H9 (cell line): ENCODE measurements around the gene LRRC38. TPM values are rescaled to one million over a fixed set of nuclear protein-coding genes. Genes with fewer than 3 reads are reported as not detected.

Source experiments
- DNase-seq: peaks from one replicate; pipeline ENCODE4 v3.0.0-alpha.2; 2017
- H2AFZ ChIP-seq: one replicate; pipeline ENCODE4 v1.6.1; 2013; ENCODE audit warnings: mild to moderate bottlenecking, low read length, control low read depth, moderate library complexity
- H2AK5ac ChIP-seq: 2 replicates; pipeline ENCODE4 v1.6.1; 2013; ENCODE audit warnings: low read length, control low read depth, mixed read lengths; ENCODE audit not compliant: insufficient read length
- H2BK120ac ChIP-seq: one replicate; pipeline ENCODE4 v1.6.1; 2013; ENCODE audit warnings: low read depth, mild to moderate bottlenecking, low read length, control low read depth, inconsistent platforms; ENCODE audit not compliant: poor library complexity, severe bottlenecking
- H2BK12ac ChIP-seq: 2 replicates; pipeline ENCODE4 v1.6.1; 2013; ENCODE audit warnings: low read length, control low read depth, mixed read lengths, low read depth; ENCODE audit not compliant: insufficient read length
- H2BK15ac ChIP-seq: 2 replicates; pipeline ENCODE4 v1.6.1; 2013; ENCODE audit warnings: low read depth, low read length, control low read depth
- H2BK20ac ChIP-seq: one replicate; pipeline ENCODE4 v1.6.1; 2013; ENCODE audit warnings: low read depth, mild to moderate bottlenecking, low read length, control low read depth, inconsistent platforms; ENCODE audit not compliant: poor library complexity, severe bottlenecking
- H2BK5ac ChIP-seq: 2 replicates; pipeline ENCODE4 v1.6.1; 2013; ENCODE audit warnings: low read length, control low read depth, mixed read lengths; ENCODE audit not compliant: insufficient read length
- H3K14ac ChIP-seq: 2 replicates; pipeline ENCODE4 v1.6.1; 2013; ENCODE audit warnings: low read length, control low read depth; ENCODE audit not compliant: insufficient read depth
- H3K18ac ChIP-seq: 2 replicates; pipeline ENCODE4 v1.6.1; 2013; ENCODE audit warnings: low read depth, mild to moderate bottlenecking, mixed read lengths, low read length, control low read depth; ENCODE audit not compliant: insufficient read length
- H3K23ac ChIP-seq: 2 replicates; pipeline ENCODE4 v1.6.1; 2013; ENCODE audit warnings: low read length, control low read depth, mixed read lengths, low read depth; ENCODE audit not compliant: insufficient read length
- H3K23me2 ChIP-seq: 2 replicates; pipeline ENCODE4 v1.6.1; 2013; ENCODE audit warnings: low read depth, mild to moderate bottlenecking, mixed read lengths, low read length, control low read depth; ENCODE audit not compliant: insufficient read length, poor library complexity, severe bottlenecking
- H3K27ac ChIP-seq: 2 replicates; pipeline ENCODE4 v1.5.1; 2013; ENCODE audit warnings: low read length, control low read depth, mixed read lengths, low read depth; ENCODE audit not compliant: insufficient read length
- H3K27me3 ChIP-seq: 2 replicates; pipeline ENCODE4 v1.6.1; 2013; ENCODE audit warnings: low read length, control low read depth, inconsistent platforms; ENCODE audit not compliant: insufficient read depth
- H3K4ac ChIP-seq: 2 replicates; pipeline ENCODE4 v1.6.1; 2013; ENCODE audit warnings: low read depth, mild to moderate bottlenecking, control low read depth, inconsistent platforms, low read length, moderate library complexity
- H3K4me1 ChIP-seq: 2 replicates; pipeline ENCODE4 v1.6.1; 2013; ENCODE audit warnings: low read length, control low read depth, inconsistent platforms; ENCODE audit not compliant: insufficient read depth
- H3K4me2 ChIP-seq: 2 replicates; pipeline ENCODE4 v1.6.1; 2013; ENCODE audit warnings: low read length, control low read depth, mixed read lengths; ENCODE audit not compliant: insufficient read length, insufficient read depth
- H3K56ac ChIP-seq: 2 replicates; pipeline ENCODE4 v1.6.1; 2013; ENCODE audit warnings: low read depth, mild to moderate bottlenecking, mixed read lengths, low read length, control low read depth; ENCODE audit not compliant: insufficient read length
- H3K79me1 ChIP-seq: 2 replicates; pipeline ENCODE4 v1.6.1; 2013; ENCODE audit warnings: low read depth, mild to moderate bottlenecking, moderate library complexity, low read length, control low read depth, inconsistent platforms; ENCODE audit not compliant: insufficient read depth, poor library complexity, severe bottlenecking
- H3K79me2 ChIP-seq: 2 replicates; pipeline ENCODE4 v1.6.1; 2013; ENCODE audit warnings: low read length, control low read depth, inconsistent platforms; ENCODE audit not compliant: insufficient read depth
- H3K9ac ChIP-seq: 2 replicates; pipeline ENCODE4 v1.6.1; 2013; ENCODE audit warnings: low read length, control low read depth, mixed read lengths; ENCODE audit not compliant: insufficient read length; ENCODE audit errors: extremely low read depth
- H3K9me3 ChIP-seq: one replicate; pipeline ENCODE4 v1.6.1; 2013; ENCODE audit warnings: low read depth, low read length, inconsistent platforms; ENCODE audit not compliant: control insufficient read depth
- H3T11ph ChIP-seq: one replicate; pipeline ENCODE4 v1.6.1; 2013; ENCODE audit warnings: mild to moderate bottlenecking, low read length, control low read depth, inconsistent platforms
- H4K20me1 ChIP-seq: one replicate; pipeline ENCODE4 v1.6.1; 2013; ENCODE audit not compliant: control insufficient read depth, insufficient read length, insufficient read depth
- H4K5ac ChIP-seq: 2 replicates; pipeline ENCODE4 v1.6.1; 2013; ENCODE audit warnings: low read depth, mild to moderate bottlenecking, mixed read lengths, low read length, control low read depth; ENCODE audit not compliant: insufficient read length
- H4K8ac ChIP-seq: replicated peaks from 2 replicates; pipeline ENCODE4 v1.6.1; 2013; ENCODE audit warnings: low read length, control low read depth, mixed read lengths, low read depth; ENCODE audit not compliant: insufficient read length
- H4K91ac ChIP-seq: 2 replicates; pipeline ENCODE4 v1.6.1; 2013; ENCODE audit warnings: low read depth, mild to moderate bottlenecking, moderate library complexity, mixed read lengths, low read length, control low read depth; ENCODE audit not compliant: insufficient read length
- H3K27ac Mint-ChIP-seq, 3 experiments: 2 replicates in 2 of 3; 3 replicates in 1 of 3; pipeline ENCODE4 v1.8.0; 2020 to 2021; ENCODE audit warnings: mixed read lengths in 3 of 3, mild to moderate bottlenecking in 1 of 3, moderate library complexity in 1 of 3
- H3K27me3 Mint-ChIP-seq: 2 replicates; pipeline ENCODE4 v1.8.0; 2021; ENCODE audit warnings: low read depth, mild to moderate bottlenecking, moderate library complexity, mixed read lengths
- H3K36me3 Mint-ChIP-seq, 3 experiments: 2 replicates in 2 of 3; 3 replicates in 1 of 3; pipeline ENCODE4 v1.8.0; 2020 to 2021; ENCODE audit warnings: low read depth in 3 of 3, mixed read lengths in 3 of 3; ENCODE audit not compliant: insufficient read depth in 1 of 3
- H3K4me1 Mint-ChIP-seq, 2 experiments: 2 replicates each; pipeline ENCODE4 v1.8.0; 2020; ENCODE audit warnings: mixed read lengths in 2 of 2
- H3K4me3 Mint-ChIP-seq, 2 experiments: 2 replicates in 1 of 2; 3 replicates in 1 of 2; pipeline ENCODE4 v1.8.0; 2020 to 2021; ENCODE audit warnings: mild to moderate bottlenecking in 2 of 2, mixed read lengths in 2 of 2, moderate library complexity in 1 of 2
- H3K9me3 Mint-ChIP-seq, 2 experiments: 2 replicates in 1 of 2; 3 replicates in 1 of 2; pipeline ENCODE4 v1.8.0; 2020; ENCODE audit warnings: mild to moderate bottlenecking in 2 of 2, mixed read lengths in 2 of 2, moderate library complexity in 1 of 2
- WGBS: extraction: QIAGEN DNeasy Blood & Tissue Kit; methylation state at CpG from one replicate; pipeline ENCODE4 v1.1.7; 2013; ENCODE audit warnings: missing lambda C conversion rate, low lambda C conversion rate, mixed read lengths; ENCODE audit not compliant: insufficient read length; ENCODE audit errors: extremely low coverage; 5-methylcytosine and 5-hydroxymethylcytosine counted together
- total RNA-seq: library from RNA; stranded (reverse); gene quantifications from 2 replicates; pipeline ENCODE4 v1.2.1, GENCODE V29; 2021
- TF ChIP-seq, protein P1 (sequence below): fragments of 200-600 bp; sonication (generic); conservative IDR thresholded peaks from 3 replicates; pipeline ENCODE4 v1.8.0; 2021; ENCODE audit warnings: antibody characterized with exemption, mild to moderate bottlenecking

The LRRC38 gene
- total RNA-seq, 1 experiment from 2014 or later: 0.72 TPM

DNA sequence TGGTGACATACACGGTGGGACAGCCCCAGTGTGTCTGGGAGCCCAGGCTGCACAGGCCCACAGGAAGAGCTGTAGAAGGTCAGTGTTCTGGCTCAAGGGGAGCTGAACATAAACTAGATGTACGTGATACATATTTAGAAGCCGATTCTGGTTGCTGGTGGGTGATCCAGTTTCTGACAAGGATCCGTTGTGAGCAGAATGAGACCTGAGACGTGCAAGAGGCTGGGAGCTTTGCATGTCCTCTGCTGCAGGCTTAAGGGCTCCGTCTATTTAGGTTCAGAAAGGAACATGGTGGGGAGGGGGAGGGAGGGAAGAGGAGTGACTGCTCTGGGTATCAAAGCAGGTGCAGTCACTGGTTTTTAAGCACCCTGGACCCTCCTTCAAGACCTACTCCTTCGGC, 18.6 kb downstream of the LRRC38 start:
- H2BK5ac ChIP-seq: no peak overlapping the region
- TF ChIP-seq, protein P1, sequence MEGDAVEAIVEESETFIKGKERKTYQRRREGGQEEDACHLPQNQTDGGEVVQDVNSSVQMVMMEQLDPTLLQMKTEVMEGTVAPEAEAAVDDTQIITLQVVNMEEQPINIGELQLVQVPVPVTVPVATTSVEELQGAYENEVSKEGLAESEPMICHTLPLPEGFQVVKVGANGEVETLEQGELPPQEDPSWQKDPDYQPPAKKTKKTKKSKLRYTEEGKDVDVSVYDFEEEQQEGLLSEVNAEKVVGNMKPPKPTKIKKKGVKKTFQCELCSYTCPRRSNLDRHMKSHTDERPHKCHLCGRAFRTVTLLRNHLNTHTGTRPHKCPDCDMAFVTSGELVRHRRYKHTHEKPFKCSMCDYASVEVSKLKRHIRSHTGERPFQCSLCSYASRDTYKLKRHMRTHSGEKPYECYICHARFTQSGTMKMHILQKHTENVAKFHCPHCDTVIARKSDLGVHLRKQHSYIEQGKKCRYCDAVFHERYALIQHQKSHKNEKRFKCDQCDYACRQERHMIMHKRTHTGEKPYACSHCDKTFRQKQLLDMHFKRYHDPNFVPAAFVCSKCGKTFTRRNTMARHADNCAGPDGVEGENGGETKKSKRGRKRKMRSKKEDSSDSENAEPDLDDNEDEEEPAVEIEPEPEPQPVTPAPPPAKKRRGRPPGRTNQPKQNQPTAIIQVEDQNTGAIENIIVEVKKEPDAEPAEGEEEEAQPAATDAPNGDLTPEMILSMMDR: no peak
- H4K5ac ChIP-seq: no peak overlapping the region
- H3K4me2 ChIP-seq: no peak overlapping the region
- Mint-ChIP-seq H3K4me3 (no peak overlapping the region), H3K27ac (no peak overlapping the region), H3K4me1 (peaks cover 13 to 14% of the 10 kb centered on the region in 2 experiments), H3K9me3 (no peaks in the 10 kb centered on the region; a peak in 1 of 5 replicates), H3K27me3 (peaks cover 8% of the 10 kb centered on the region; the same call in 1 of the 2 replicates), H3K36me3 (no peaks in the 10 kb centered on the region)
- no peak overlapping the region for H3K56ac ChIP-seq
- H3K4me1 ChIP-seq: peaks cover 3% of the 10 kb centered on the region; the same call in 1 of the 2 replicates
- no CpG with 5 or more reads among the region's 7 CpGs for WGBS
- no peak overlapping the region for H2BK20ac ChIP-seq
- H3K18ac ChIP-seq: no peak overlapping the region
- no peak overlapping the region for H2BK12ac ChIP-seq
- H4K8ac ChIP-seq: no peak overlapping the region
- no peak overlapping the region for H3K4ac ChIP-seq
- no peak overlapping the region for H3K9ac ChIP-seq
- H3K27ac ChIP-seq: no peak overlapping the region
- no peak for DNase-seq
- no peak overlapping the region for H2AFZ ChIP-seq
- H3K23ac ChIP-seq: no peak overlapping the region
- H2BK120ac ChIP-seq: no peak overlapping the region
- H3K79me2 ChIP-seq: no peaks in the 10 kb centered on the region
- H4K91ac ChIP-seq: no peak overlapping the region
- no peak overlapping the region for H3T11ph ChIP-seq
- no peaks in the 10 kb centered on the region for H3K9me3 ChIP-seq
- no peaks in the 10 kb centered on the region for H3K27me3 ChIP-seq
- H3K14ac ChIP-seq: no peak overlapping the region
- H2AK5ac ChIP-seq: no peak overlapping the region
- no peaks in the 10 kb centered on the region for H3K79me1 ChIP-seq
- no peak overlapping the region for H2BK15ac ChIP-seq
- no peaks in the 10 kb centered on the region for H3K23me2 ChIP-seq
- no peaks in the 10 kb centered on the region for H4K20me1 ChIP-seq
